K562 treated with DMSO at 1 percent for 12 hours (cell line): Measurements from ENCODE around the gene PRR14L. TPM values are rescaled to one million over a fixed set of nuclear protein-coding genes. Genes with fewer than 3 reads are reported as not detected.

Experiments used
- total RNA-seq: library from RNA; unstranded; fragments of 300-600 nt; gene quantifications from 2 replicates; pipeline ENCODE4 v1.2.3, GENCODE V29; 2022; ENCODE audit not compliant: insufficient read depth

PRR14L gene
- total RNA-seq = 4.8 and 16.3 TPM in 2 replicates

DNA sequence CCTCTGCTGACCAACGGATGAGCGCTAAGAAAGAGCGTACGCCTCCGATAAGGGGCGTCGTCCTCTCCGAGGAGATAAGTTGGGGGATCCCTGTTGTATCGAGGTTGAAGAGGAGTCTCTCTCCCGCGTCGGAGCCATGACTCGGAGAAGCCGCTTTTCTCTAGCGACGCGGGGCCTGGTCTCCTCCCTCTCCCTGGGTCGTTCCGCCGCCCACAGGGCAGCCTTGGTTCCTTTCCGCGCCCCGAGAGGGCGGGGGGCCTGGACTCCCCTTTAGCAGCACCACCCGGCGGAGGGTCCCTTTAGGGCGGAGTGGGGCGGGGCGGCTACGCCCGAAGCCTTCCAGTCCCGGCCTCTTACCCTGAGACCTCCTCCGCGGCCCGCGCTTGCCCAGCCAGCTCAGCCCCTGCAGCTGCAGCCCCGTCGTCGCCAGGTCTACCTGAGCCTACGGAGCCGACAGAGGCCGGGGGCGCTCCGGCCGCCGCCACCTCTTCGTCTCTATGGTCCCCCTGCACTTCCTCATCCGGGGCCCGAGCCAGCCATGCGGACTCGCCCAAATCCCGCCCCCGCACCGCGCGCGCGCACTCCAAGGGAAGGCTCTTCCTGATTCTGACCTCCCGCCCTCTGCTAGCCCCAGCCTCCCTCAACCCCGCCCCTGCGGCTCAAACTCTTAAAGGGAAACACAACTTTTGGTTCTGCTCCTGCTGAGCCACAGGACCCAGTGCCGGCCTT is at the start of gene PRR14L:
TSS of gene PRR14L (minus strand) at position 497 of the 729 bp plus-strand sequence. CDS start 11,272 bp downstream, outside the sequence.

GRCh38 chr22:31753634-31754501 is 3.9 kb upstream of the PRR14L start, which contains the start of gene DEPDC5:
Gene DEPDC5 (plus strand): TSS chr22:31754019. CDS start chr22:31754922, 903 bp downstream.

DNA sequence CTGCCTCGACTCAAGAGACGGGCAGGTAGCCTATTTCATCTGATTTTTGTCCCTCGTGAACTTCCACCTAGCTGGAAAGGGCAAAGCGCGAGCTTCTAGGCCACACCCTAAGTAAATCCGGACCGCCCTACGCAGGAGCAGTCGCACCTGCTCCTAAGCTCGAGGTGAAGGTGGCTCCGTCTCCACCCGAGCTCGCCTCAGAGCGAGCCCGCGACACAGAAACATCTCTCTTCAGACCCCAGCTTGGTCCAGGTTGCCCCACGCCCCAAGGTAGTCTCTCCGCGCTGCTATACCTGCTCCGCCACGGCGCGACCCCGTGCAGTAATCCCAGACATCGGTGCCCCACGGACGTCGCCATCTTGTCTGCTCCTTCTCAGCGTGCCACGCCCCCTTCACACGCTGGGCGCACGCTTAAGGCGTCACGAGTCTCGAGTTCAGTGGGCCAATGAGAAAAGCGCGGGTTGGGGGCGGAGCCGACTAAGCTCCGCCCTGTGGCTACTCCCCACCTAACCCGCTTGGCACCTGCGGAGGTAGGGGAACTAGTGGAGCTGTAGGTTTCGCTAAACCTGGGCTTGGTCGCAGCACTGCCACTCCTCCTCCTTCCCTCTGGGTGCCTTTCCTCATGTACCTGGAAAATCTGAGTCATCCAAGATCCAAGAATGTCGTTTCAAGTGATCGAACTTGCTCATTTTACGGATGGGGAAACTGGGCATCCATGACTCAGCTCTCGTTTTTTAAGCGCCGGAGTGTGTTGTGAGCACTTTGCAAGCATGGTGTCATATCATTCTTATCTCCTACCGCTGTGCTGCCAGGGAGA is 87.9 kb downstream of the PRR14L start, which contains the start of gene PISD:
TSS of gene PISD (minus strand) at position 365 of the 817 bp plus-strand sequence. CDS start at position 358, 7 bp downstream.

Other genes with a start within 250 kb of the PRR14L start
- 16.1 and 26.0 TPM in 2 replicates for gene PISD, start 87.9 kb downstream of the PRR14L start, total RNA-seq
- gene DEPDC5, start 3.9 kb upstream of the PRR14L start, total RNA-seq = 6.4 and 9.0 TPM in 2 replicates
- gene YWHAH, start 194.4 kb upstream of the PRR14L start, total RNA-seq = 60.4 and 87.3 TPM in 2 replicates